ENCODE data around the gene NLGN1. TPM values are rescaled to one million over a fixed set of nuclear protein-coding genes. Genes with fewer than 3 reads are reported as not detected.

The NLGN1 gene
- total and polyA plus RNA-seq, 2 of the 8 experiments (the other 6 are each of a cell fraction or from before 2014, with no cell fraction given), result 7.8 to 14.8 TPM

GRCh38 chr3:173502983-173503568, 105.5 kb downstream of the NLGN1 start:
- H2AK5ac ChIP-seq (ENCODE audit: low read depth, low read length), result no peak overlapping the region
- DNase-seq (ENCODE audit: low read depth in 1 of 2, low spot score in 2 of 2) (no peak), FAIRE-seq (no peak)
- CTCF ChIA-PET (ENCODE audit: partially characterized antibody), result no interaction called here
- no peak overlapping the region for H3K27ac ChIP-seq (ENCODE audit: low read depth, low read length)
- H3K14ac ChIP-seq (ENCODE audit: insufficient read length), result no peak overlapping the region
- H4K91ac ChIP-seq (replicated peaks; ENCODE audit: insufficient read length, low read length), result no peak overlapping the region
- no peak overlapping the region for H2BK12ac ChIP-seq (ENCODE audit: low read depth, low read length)
- no peak overlapping the region for H2AFZ ChIP-seq (ENCODE audit: low read length)
- H3K23me2 ChIP-seq (ENCODE audit: low read depth, low read length), result no peaks in the 10 kb centered on the region
- no peak overlapping the region for H2BK120ac ChIP-seq (replicated peaks; ENCODE audit: low read depth, low read length)
- no peaks in the 10 kb centered on the region for H3K9me3 ChIP-seq (ENCODE audit: insufficient read depth in 2 of 2, low read depth in 1 of 2, low read length in 1 of 2)
- no peak overlapping the region for H3K9ac ChIP-seq (replicated peaks in 1 of 4; ENCODE audit: extremely low read depth in 1 of 4, low read depth in 3 of 4, low read length in 3 of 4)
- H3K23ac ChIP-seq (ENCODE audit: insufficient read length), result no peak overlapping the region
- H4K8ac ChIP-seq (ENCODE audit: extremely low read depth, insufficient read depth, low read length), result no peak overlapping the region
- no peaks in the 10 kb centered on the region for H3K27me3 ChIP-seq (replicated peaks in 1 of 4; ENCODE audit: control insufficient read depth in 3 of 4, extremely low read depth in 1 of 4, insufficient read depth in 3 of 4, low read length in 3 of 4)
- H4K20me1 ChIP-seq (replicated peaks in 1 of 2; ENCODE audit: control insufficient read depth in 1 of 2, insufficient read depth in 2 of 2, low read length in 2 of 2), result no peaks in the 10 kb centered on the region
- 89% methylated on average over 4 of the region's 4 CpGs; no CpG with 5 or more reads in 1 of the 2 experiments for WGBS, 2 experiments (ENCODE audit: extremely low coverage in 1 of 2, insufficient coverage in 1 of 2, insufficient read length in 1 of 2, insufficient replicate concordance in 2 of 2, low coverage in 1 of 2, low lambda C conversion rate in 2 of 2, missing lambda C conversion rate in 1 of 2)
- no peak overlapping the region for H3K4ac ChIP-seq (replicated peaks; ENCODE audit: insufficient read length, low read depth, low read length)
- H3K79me2 ChIP-seq (ENCODE audit: control insufficient read depth in 1 of 2, insufficient read depth in 2 of 2, low read length in 2 of 2), result no peaks in the 10 kb centered on the region
- H3K4me2 ChIP-seq (ENCODE audit: insufficient read depth in 1 of 2, low read depth in 2 of 2, low read length in 2 of 2), result no peak overlapping the region
- no peak overlapping the region for H2BK20ac ChIP-seq (ENCODE audit: low read length)
- POLR2A ChIA-PET (ENCODE audit: partially characterized antibody), result no interaction called here
- H3K4me3 ChIP-seq (ENCODE audit: extremely low read depth in 1 of 4, insufficient read depth in 2 of 4, low read depth in 3 of 4, low read length in 4 of 4), result no peak overlapping the region
- H3K79me1 ChIP-seq (ENCODE audit: low read depth, low read length), result no peaks in the 10 kb centered on the region; the same call in 1 of the 2 replicates
- no peak overlapping the region for H3K56ac ChIP-seq (replicated peaks; ENCODE audit: insufficient read length, low read depth, low read length)
- no peak overlapping the region for H4K5ac ChIP-seq (ENCODE audit: insufficient read length, low read depth, low read length)
- H3K18ac ChIP-seq (ENCODE audit: extremely low read depth, low read length), result no peak overlapping the region
- no peaks in the 10 kb centered on the region for H3K4me1 ChIP-seq (replicated peaks in 1 of 4; ENCODE audit: control insufficient read depth in 3 of 4, insufficient read depth in 4 of 4, low read length in 3 of 4)
- H2BK15ac ChIP-seq (ENCODE audit: low read length), result no peak overlapping the region
- no peak overlapping the region for H2BK5ac ChIP-seq (ENCODE audit: low read depth, low read length)
- no peaks in the 10 kb centered on the region for H3K36me3 ChIP-seq (ENCODE audit: control insufficient read depth in 2 of 4, insufficient read depth in 4 of 4, low read length in 3 of 4)
- TF ChIP-seq RBBP5 (IDR thresholded peaks at IDR 0.05; ENCODE audit: borderline replicate concordance, low read depth, low read length) (no peak), CEBPB (IDR thresholded peaks at IDR 0.05; ENCODE audit: low read depth, low read length) (no peak), EZH2 (IDR thresholded peaks at IDR 0.05; ENCODE audit: low read depth, low read length, severe bottlenecking) (no peak), YY1 (IDR thresholded peaks at IDR 0.05; ENCODE audit: low read depth, low read length) (no peak), TEAD4 (IDR thresholded peaks at IDR 0.05; ENCODE audit: low read depth, low read length) (no peak), SP1 (IDR thresholded peaks at IDR 0.05; ENCODE audit: low read depth, low read length) (no peak), RFX5 (IDR thresholded peaks at IDR 0.05; ENCODE audit: borderline replicate concordance, low read depth, low read length) (no peak), MAX (IDR thresholded peaks at IDR 0.05) (no peak), CBX8 (IDR thresholded peaks at IDR 0.05; ENCODE audit: borderline replicate concordance, low read depth, low read length) (no peak), TAF1 (IDR thresholded peaks at IDR 0.05; ENCODE audit: low read depth, low read length) (no peak), BRCA1 (IDR thresholded peaks at IDR 0.05; ENCODE audit: low read depth, low read length) (no peak)
- TF ChIP-seq, protein P1, sequence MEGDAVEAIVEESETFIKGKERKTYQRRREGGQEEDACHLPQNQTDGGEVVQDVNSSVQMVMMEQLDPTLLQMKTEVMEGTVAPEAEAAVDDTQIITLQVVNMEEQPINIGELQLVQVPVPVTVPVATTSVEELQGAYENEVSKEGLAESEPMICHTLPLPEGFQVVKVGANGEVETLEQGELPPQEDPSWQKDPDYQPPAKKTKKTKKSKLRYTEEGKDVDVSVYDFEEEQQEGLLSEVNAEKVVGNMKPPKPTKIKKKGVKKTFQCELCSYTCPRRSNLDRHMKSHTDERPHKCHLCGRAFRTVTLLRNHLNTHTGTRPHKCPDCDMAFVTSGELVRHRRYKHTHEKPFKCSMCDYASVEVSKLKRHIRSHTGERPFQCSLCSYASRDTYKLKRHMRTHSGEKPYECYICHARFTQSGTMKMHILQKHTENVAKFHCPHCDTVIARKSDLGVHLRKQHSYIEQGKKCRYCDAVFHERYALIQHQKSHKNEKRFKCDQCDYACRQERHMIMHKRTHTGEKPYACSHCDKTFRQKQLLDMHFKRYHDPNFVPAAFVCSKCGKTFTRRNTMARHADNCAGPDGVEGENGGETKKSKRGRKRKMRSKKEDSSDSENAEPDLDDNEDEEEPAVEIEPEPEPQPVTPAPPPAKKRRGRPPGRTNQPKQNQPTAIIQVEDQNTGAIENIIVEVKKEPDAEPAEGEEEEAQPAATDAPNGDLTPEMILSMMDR (IDR thresholded peaks at IDR 0.05; ENCODE audit: control extremely low read depth in 1 of 3, insufficient read depth in 1 of 3, low read depth in 1 of 3, low read length in 3 of 3), result no peak
